Activated naive CD4-positive, alpha-beta T cell treated with anti-CD3 and anti-CD28 coated beads, Interleukin-2, amount 10 ng/mL, durations not matched to agents 7 days and 5 days (primary cell): ENCODE results near the gene MALL.
"Not testable (repeated sequence)": the region's sequence is repeated elsewhere in the genome, so short reads cannot be mapped to it uniquely, and the experiment has no call there.

Experiments used
- CTCF ChIA-PET: fragments of 350-600 bp; sonication (Branson Sonifier 250); formaldehyde crosslinking; loops from one replicate; lab custom pipeline; 2021; ENCODE audit warnings: antibody characterized with exemption; lab: Charles Lee
- DNase-seq: peaks from one replicate; pipeline ENCODE4 v3.0.0-alpha.2; 2020
- H3K27ac Mint-ChIP-seq: one replicate; pipeline ENCODE4 v1.8.0; 2021; ENCODE audit warnings: mild to moderate bottlenecking, moderate library complexity, mixed read lengths
- H3K27me3 Mint-ChIP-seq: one replicate; pipeline ENCODE4 v1.8.0; 2021; ENCODE audit warnings: mild to moderate bottlenecking, mixed read lengths
- H3K36me3 Mint-ChIP-seq: one replicate; pipeline ENCODE4 v1.8.0; 2021; ENCODE audit warnings: mixed read lengths
- H3K4me1 Mint-ChIP-seq: one replicate; pipeline ENCODE4 v1.8.0; 2021; ENCODE audit warnings: mixed read lengths
- H3K4me3 Mint-ChIP-seq: one replicate; pipeline ENCODE4 v1.8.0; 2021; ENCODE audit warnings: mild to moderate bottlenecking, moderate library complexity, mixed read lengths
- H3K9me3 Mint-ChIP-seq: one replicate; pipeline ENCODE4 v1.8.0; 2021; ENCODE audit warnings: mixed read lengths

The MALL gene

DNA sequence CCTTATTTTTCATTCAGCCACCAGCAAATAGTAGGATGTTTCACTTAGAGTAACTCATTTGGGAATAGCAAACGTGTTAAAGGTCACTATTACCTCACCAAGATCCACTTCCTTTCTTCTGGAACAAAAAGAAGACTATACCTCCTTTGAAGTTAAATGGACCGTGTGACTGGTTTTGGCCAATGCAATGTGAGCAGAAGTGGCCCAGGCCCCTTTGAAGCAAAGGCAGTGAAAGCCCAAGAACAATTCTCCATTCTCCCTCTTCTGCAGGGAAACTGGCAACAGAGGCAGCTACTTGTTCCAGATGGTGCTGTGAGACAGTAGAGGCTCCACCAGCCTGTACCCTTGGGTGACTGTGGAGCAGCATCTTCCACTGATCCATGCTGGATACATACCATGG lies 11.3 kb upstream of the MALL start:
- H3K27me3 Mint-ChIP-seq = peaks cover 11% of the 10 kb centered on the region
- H3K36me3 Mint-ChIP-seq = no peaks in the 10 kb centered on the region
- no peaks in the 10 kb centered on the region for H3K9me3 Mint-ChIP-seq
- no peak overlapping the region for H3K4me3 Mint-ChIP-seq
- no peak overlapping the region for H3K27ac Mint-ChIP-seq
- no peak for DNase-seq
- CTCF ChIA-PET = no interaction called here
- no peaks in the 10 kb centered on the region for H3K4me1 Mint-ChIP-seq

DNA sequence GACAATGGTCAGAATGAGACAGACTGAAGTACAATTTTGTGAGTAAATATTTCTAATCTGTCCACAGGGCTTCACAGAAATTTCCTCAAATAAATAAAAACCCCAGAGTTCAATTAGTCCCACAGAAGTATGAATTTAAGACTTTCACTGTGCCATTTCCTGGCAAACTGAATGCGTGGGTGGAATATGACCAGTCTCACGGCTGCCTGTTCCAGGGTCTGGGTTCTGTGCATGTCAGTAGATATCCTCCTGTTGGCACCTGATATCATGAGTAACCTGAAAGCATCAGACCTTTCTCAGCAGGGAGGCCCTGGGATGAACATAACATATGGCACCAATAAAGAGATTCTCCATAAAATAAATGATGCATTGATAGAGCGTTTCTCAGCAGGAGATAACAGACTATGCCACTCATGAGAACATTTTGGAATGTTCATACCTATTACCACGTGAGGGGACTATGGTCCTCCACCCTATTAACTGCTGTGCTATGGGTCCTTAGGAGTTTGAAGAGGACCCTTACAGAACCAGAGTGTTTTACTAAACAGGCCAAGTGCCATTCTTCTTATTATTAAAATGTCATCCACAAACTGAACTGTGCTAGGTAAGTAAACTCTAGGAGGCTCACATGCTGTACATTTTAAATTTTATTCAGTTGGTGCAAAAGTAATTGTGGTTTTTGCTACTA lies 10.6 kb upstream of the MALL start:
- DNase-seq = no peak
- H3K4me1 Mint-ChIP-seq = no peaks in the 10 kb centered on the region
- H3K27me3 Mint-ChIP-seq = peaks cover 14% of the 10 kb centered on the region
- no peak overlapping the region for H3K27ac Mint-ChIP-seq
- no peaks in the 10 kb centered on the region for H3K36me3 Mint-ChIP-seq
- CTCF ChIA-PET = no interaction called here
- no peaks in the 10 kb centered on the region for H3K9me3 Mint-ChIP-seq
- no peak overlapping the region for H3K4me3 Mint-ChIP-seq

DNA sequence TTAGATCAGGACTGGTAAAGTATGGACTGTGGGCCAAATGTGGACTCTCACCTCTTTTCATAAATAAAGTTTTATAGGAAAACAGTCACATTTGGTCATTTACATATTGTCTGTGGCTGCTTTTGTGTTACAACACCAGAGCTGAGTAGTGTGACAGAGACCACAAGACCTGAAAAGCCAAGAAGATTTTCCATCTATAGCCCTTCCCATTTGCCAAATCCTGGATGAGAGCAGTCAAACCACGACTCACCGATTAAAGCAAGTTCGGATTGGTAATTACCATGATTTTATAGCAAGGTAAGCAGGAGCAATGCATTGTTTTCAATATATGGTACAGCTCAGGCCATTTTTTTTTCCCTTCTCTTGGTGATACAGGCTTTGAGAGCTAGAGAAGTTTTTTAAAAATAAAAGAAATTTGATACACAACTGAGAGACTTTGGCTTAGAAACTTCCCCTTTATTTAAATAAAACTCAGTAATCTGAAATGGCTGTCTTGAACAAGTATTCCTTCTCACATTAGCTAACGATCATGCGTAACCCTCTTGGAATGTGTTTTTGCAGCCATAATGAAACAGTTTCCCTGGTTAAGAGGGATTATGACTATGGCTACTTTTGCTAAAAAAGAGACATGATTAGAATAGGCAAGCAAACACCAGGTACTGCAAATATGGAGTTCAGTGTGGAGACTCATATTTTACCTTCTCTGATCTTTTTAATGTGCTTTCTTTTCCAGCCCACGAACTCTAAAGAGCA lies 9.5 kb upstream of the MALL start:
- CTCF ChIA-PET = no interaction called here

DNA sequence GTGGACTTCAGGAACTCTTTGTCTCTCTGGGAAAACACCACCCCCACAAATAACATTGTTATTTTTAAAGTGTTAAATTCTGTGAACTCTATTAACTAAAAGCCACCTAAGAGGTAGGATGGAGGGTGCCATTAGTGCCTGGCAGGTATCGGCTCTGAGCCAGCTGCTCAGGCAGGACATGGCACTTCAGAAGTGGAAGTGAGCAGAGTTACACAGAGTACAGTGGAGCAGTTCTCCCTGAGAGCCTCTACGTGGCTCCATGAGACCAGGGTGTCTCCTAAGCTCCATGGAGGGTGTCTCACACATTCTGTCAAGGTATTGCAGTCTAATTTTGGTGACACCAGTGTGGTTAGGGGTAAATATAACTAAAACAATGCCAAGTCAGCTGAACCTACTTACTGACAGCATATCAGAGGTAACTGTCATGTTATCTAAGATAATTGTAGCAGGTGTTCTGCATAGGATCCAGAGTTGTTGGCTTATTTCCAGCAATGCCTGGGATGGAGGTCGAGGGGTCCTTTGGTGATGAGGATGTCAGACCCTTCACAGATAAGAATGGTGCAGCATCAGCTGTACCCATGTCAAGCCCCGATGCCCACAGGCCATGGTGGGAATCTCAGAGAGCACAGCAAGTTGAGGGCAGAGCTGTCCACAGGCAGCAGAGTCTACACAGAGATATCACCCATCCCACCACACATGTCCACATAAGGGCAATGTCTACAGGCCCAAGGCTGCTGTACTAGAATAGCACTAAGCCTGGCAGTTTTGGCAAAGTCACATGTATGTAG lies 8.6 kb upstream of the MALL start:
- CTCF ChIA-PET = no interaction called here
- Mint-ChIP-seq H3K4me1 (peaks cover 9% of the 10 kb centered on the region), H3K27ac (no peak overlapping the region), H3K27me3 (peaks cover 14% of the 10 kb centered on the region), H3K9me3 (no peaks in the 10 kb centered on the region), H3K4me3 (no peak overlapping the region), H3K36me3 (no peaks in the 10 kb centered on the region)
- DNase-seq = no peak

More for the DNA sequence above, 9.5 kb upstream of the MALL start:
- Mint-ChIP-seq H3K27ac (no peak overlapping the region), H3K27me3 (peaks cover 14% of the 10 kb centered on the region), H3K4me3 (no peak overlapping the region), H3K9me3 (no peaks in the 10 kb centered on the region), H3K4me1 (peaks cover 3% of the 10 kb centered on the region), H3K36me3 (no peaks in the 10 kb centered on the region)
- no peak for DNase-seq

DNA sequence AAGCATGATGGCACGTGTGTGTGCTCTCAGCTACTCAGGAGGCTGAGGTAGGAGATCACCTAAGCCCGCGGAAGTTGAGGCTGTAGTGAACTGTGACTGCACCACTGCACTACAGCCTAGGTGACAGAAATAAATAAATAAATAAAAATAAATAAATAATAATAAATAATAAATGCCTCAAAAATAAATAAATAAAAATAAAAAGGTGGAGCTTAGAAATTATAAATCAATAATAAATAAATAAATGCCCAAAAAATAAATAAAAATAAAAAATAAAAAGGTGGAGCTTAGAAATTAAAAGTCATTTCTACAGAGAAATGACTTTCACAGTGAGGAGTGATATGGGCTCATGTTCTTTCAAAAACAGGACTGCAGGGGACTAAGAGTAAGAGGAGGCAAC lies 6.0 kb upstream of the MALL start:
- Mint-ChIP-seq H3K27ac (no peak overlapping the region), H3K27me3 (peaks cover 35% of the 10 kb centered on the region), H3K9me3 (no peaks in the 10 kb centered on the region), H3K36me3 (no peaks in the 10 kb centered on the region), H3K4me3 (no peak overlapping the region), H3K4me1 (peaks cover 9% of the 10 kb centered on the region)
- no peak for DNase-seq
- CTCF ChIA-PET = interaction anchor here (0.8 to 1.0 kb wide), 2 partner anchors 10 to 677 kb away, joined by 3 read pairs; no protein-coding TSS in a partner anchor

DNA sequence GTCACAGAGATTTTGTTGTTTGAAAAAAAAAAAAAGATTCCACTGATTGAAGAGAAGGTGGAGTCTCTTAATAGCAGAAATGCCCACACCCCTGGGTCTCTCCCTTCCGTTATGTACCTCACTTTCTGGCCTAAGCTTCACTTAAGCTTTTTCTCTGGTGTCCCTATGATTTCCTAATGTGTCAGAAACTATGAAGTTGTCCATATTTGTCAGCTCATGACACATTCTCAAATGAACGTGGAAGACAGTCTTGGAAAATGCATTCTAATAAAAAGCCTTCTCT lies 5.4 kb upstream of the MALL start:
- Mint-ChIP-seq H3K9me3 (no peaks in the 10 kb centered on the region), H3K4me3 (no peak overlapping the region), H3K27ac (no peak overlapping the region), H3K27me3 (peaks cover 41% of the 10 kb centered on the region), H3K36me3 (no peaks in the 10 kb centered on the region), H3K4me1 (peaks cover 9% of the 10 kb centered on the region)
- DNase-seq = no peak
- CTCF ChIA-PET = interaction anchor here (0.8 kb wide), 1 partner anchor 678 kb away, joined by 3 read pairs; no protein-coding TSS in a partner anchor

DNA sequence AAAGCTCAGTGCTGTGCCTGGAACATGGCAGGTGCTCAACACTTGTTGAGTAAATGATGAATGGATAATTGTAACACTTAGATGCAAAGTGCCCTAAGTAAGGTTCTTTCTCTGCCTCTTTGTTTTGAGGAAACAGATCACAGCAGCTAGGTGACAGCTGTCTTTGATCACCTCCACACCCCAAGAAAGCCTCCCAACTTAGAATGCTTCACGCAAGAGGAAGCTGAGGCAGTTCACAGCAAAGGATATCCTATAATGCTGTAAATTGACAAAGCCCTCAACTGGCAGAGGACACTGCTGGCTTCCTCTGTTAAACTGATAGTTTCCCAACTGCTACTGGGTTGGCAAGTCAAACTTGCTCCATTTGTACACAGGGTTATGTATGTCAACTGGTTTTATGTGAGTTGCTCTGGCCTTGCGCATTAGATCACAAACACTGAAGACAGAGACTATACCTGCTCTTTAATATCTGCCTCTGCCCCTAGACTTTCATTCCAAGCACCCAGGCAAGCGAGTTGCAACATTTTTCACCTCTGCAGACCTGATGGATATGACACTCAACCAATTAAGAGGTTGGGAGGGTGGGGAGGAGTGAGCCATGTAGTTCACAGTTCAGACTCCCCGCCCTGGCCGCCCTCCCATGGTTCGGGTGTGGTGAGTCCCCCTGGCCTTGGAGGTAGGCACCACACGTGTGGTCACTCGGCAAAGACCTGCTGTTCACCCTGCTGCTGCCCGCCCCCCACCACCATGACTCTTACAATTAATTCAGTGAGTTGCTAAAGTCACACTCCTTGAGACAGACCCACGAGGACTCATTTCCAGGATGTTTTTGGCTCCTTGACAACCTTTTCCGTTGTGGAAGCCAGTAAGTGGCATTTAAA lies 4.8 kb upstream of the MALL start:
- Mint-ChIP-seq H3K27me3 (peaks cover 47% of the 10 kb centered on the region), H3K9me3 (no peaks in the 10 kb centered on the region), H3K36me3 (no peaks in the 10 kb centered on the region), H3K4me1 (peaks cover 9% of the 10 kb centered on the region), H3K4me3 (no peak overlapping the region), H3K27ac (no peak overlapping the region)
- peak; percentile 27 for DNase-seq
- CTCF ChIA-PET = no interaction called here

DNA sequence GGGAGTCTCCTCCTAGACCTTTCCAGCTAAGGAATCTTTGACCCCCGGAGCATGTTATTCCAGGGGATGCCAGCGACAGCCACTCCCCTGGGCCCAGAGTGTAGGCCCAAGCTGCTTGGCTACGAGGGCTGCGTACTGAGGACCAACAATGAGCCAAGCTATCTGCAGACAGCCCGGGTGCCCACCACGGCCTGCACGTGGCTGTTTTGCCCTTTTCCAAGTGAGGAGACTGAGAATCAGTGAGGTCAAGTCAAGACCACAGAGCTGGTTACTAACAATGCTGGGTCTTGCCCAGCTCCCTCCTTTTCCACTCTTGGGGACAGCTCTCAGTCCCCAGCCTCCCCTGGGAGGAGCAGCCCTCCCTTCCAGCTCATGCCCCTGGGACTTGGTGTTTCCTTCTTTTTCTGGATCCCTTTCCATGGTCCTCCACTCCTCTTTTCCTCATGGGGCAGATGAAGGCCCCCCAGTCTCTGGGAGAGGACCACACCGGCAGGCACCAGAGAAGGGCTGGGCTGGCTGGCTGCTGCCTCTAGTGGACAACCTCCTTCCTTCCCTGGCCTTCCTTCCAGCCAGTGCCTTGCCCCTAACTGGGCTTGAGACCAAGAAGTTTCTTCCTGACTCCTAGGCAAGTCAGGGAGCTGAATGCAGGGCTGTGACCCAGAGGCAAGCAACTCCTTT lies 550 bp upstream of the MALL start:
- H3K27ac Mint-ChIP-seq = no peak overlapping the region
- H3K4me1 Mint-ChIP-seq = peaks cover 25% of the 10 kb centered on the region
- H3K36me3 Mint-ChIP-seq = no peaks in the 10 kb centered on the region
- H3K27me3 Mint-ChIP-seq = peaks cover 63% of the 10 kb centered on the region
- CTCF ChIA-PET = interaction anchor here (1.5 kb wide), 1 partner anchor 41 kb away, joined by 4 read pairs; no protein-coding TSS in a partner anchor
- no peak overlapping the region for H3K4me3 Mint-ChIP-seq
- no peaks in the 10 kb centered on the region for H3K9me3 Mint-ChIP-seq
- no peak for DNase-seq

DNA sequence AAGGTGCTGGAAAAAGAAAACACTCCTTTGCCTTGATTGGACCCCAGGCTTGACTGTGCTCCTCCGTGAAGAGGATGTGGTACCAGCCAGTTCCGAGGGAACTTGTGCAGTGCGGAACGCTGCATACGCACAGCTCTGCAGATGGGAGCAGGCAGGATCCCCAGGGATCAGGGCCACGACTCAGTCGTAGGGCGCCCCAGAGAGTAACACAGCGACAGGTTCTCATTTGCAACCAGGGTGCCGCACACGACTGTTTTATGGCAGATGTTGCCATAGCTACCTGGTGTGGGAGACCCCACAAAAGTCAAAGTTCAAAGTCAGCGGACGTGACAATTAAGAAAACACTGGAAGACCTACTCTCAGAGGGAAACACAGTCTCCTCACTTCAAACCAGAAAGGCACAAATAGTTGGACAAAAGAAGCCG lies 779 bp downstream of the MALL start:
- Mint-ChIP-seq H3K4me3 (no peak overlapping the region), H3K36me3 (peaks cover 2% of the 10 kb centered on the region)
- CTCF ChIA-PET = no interaction called here

DNA sequence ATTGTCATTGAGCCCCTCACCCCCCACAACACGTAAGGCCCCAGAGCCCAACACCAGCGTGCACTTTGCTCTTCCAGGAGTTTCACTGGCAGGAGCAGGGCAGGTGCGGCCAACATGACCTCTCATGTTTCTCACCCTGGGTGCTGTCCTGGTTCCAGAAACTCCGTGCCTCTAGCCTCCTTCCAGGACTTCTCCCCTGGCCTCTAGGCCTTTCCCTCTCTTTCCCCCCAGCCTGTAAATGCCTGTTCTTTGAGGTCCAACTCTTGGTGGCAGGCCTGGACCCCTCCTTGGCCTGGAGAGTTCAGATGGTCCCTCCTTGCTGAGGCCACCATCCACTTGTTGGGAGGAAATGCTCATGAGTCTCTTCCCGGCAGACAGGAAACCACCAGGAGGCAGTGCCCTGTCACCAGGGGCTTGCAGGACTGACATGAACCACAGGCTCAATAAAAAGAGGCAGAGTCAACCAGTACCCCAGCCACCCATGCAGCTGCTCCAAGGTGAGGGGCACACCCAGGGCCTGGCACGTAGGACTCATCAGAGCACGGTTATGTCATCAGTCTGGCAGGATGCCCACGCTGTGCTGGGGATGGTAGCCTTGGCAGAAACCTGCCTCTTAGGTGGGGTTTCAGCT lies 1.5 kb downstream of the MALL start:
- Mint-ChIP-seq H3K27me3 (peaks cover 62% of the 10 kb centered on the region), H3K4me3 (no peak overlapping the region)
- peak; percentile 27 for DNase-seq

More for the DNA sequence above, 779 bp downstream of the MALL start:
- peaks cover 68% of the 10 kb centered on the region for H3K27me3 Mint-ChIP-seq
- peaks cover 5% of the 10 kb centered on the region for H3K9me3 Mint-ChIP-seq
- H3K27ac Mint-ChIP-seq = no peak overlapping the region
- DNase-seq = no peak
- H3K4me1 Mint-ChIP-seq = peaks cover 28% of the 10 kb centered on the region

DNA sequence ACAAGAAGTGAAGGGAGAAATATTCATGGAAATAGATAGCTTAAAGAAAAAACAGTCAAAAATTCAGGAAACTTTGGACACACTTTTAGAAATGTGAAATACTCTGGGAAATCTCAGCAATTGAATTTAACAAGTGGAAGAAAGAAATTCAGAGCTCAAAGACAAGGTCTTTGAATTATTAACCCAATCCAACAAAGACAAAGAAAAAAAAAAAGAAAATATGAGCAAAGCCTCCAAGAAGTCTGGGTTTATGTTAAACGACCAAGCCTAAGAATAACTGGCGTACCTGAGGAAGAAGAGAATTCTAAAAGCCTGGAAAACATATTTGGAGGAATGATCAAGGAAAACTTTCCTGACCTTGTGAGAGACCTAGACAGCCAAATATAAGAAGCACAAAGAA lies 7.3 kb downstream of the MALL start:
- CTCF ChIA-PET, H3K4me3 Mint-ChIP-seq: not testable (repeated sequence)
- peaks cover 63% of the 10 kb centered on the region for H3K27me3 Mint-ChIP-seq

More for the DNA sequence above, 1.5 kb downstream of the MALL start:
- Mint-ChIP-seq H3K9me3 (peaks cover 5% of the 10 kb centered on the region), H3K36me3 (peaks cover 2% of the 10 kb centered on the region), H3K4me1 (peaks cover 31% of the 10 kb centered on the region), H3K27ac (no peak overlapping the region)
- CTCF ChIA-PET = no interaction called here

DNA sequence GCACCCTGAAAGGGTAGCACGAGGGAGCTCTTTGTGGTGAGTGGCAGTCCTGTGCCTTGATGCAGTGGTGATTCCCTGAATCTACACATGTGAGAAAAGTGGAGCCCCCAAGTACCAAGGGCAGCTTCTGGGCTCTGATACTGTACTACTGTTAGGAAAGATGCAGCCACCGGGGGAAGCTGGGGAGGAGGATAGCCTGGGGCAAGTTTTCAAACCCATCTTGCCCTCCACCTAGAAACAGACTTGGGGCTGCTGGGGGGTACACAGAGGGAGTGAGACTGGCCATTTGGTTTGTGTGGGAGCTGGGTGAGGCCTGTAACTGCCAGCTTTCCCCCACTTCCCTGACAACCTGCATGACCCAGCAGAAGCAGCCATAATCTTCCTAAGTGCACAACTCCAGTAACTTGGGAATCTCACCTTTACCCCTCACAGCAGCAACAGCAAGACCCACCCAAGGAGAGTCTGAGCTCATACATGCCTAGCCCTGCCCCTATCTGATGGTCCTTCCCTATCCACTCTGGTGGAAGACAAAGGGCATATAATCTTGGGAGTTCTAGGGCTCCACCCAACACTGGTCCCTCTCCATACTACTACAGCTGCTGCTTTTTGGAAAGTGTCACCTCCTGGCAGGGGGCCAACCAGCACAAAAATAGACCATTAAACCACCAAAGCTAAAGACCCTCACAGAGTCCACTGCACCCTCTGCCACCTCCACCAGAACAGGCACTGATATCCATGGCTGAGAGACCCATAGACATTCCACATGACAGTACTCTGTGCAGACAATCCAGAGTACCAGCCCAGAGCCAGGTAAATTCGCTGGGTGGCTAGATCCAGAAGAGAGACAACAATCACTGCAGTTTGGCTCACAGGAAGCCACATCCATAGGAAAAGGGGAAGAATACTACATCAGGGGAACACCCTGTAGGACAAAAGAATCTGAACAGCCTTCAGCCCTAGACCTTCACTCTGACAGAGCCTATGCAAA lies 8.2 kb downstream of the MALL start:
- Mint-ChIP-seq H3K27me3 (peaks cover 62% of the 10 kb centered on the region), H3K9me3 (peaks cover 5% of the 10 kb centered on the region), H3K4me1 (peaks cover 22% of the 10 kb centered on the region), H3K27ac (no peak overlapping the region), H3K36me3 (peaks cover 4% of the 10 kb centered on the region), H3K4me3 (no peak overlapping the region)
- CTCF ChIA-PET = no interaction called here
- no peak for DNase-seq

More for the DNA sequence above, 7.3 kb downstream of the MALL start:
- not testable (repeated sequence) for H3K9me3 Mint-ChIP-seq, H3K27ac Mint-ChIP-seq, DNase-seq, H3K36me3 Mint-ChIP-seq
- peaks cover 22% of the 10 kb centered on the region for H3K4me1 Mint-ChIP-seq
